DMS153 treated with DMSO at 0.1 percent for 48 hours (cell line): ENCODE data around the gene MED14.

Experiments used
- DNase-seq: peaks from one replicate; lab custom pipeline; 2025; ENCODE audit not compliant: unreplicated experiment; lab: John Stamatoyannopoulos, UW

Gene MED14

DNA sequence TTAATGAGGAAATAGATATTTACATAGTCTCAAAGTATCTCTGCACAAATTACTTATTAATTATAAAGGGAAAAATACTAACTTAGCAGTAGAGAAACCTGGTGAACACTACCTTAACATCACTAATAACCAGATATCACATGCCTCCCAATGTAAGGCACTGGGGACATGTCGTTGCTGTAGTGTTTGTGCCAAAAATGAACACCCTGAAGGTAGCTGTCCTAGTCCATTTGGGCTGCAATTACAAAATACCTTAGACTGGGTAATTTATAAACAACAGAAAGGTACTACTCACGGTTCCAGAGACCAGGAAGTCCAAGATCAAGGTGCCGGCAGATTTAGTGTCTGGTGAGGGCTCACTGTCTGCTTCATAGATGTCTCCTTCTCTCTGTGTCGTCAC, 122.8 kb downstream of the MED14 start:
- no peak for DNase-seq

- no peak for DNase-seq
Observed at GRCh38 chrX:40607381-40607780, 128.0 kb downstream of the MED14 start.

GRCh38 chrX:40603446-40603845, 131.9 kb downstream of the MED14 start:
- no peak for DNase-seq
